Fibroblast of villous mesenchyme (primary cell): ENCODE data around the gene DDX27. TPM values are rescaled to one million over a fixed set of nuclear protein-coding genes. Genes with fewer than 3 reads are reported as not detected.
"Not testable (repeated sequence)": the region's sequence is repeated elsewhere in the genome, so short reads cannot be mapped to it uniquely, and the experiment has no call there.

Experiments used
- DNase-seq: peaks from one replicate; pipeline ENCODE4 v3.0.0-alpha.2; 2010; ENCODE audit warnings: low read depth
- H3K4me3 ChIP-seq: 2 replicates; pipeline ENCODE4 v1.5.1; 2011; ENCODE audit warnings: low read depth, mild to moderate bottlenecking, low read length
- total RNA-seq: library from RNA; depleted of rRNA; stranded (reverse); fragments of >200 nt; gene quantifications from 2 replicates; pipeline ENCODE4 v1.2.3, GENCODE V29; 2012
- TF ChIP-seq, protein P1 (sequence below): IDR thresholded peaks from 2 replicates; pipeline ENCODE4 v1.5.1; 2012; ENCODE audit warnings: low read depth, mild to moderate bottlenecking, low read length; ENCODE audit not compliant: insufficient read depth

Gene DDX27
- total RNA-seq, 1 donor: 33.2 TPM

DNA sequence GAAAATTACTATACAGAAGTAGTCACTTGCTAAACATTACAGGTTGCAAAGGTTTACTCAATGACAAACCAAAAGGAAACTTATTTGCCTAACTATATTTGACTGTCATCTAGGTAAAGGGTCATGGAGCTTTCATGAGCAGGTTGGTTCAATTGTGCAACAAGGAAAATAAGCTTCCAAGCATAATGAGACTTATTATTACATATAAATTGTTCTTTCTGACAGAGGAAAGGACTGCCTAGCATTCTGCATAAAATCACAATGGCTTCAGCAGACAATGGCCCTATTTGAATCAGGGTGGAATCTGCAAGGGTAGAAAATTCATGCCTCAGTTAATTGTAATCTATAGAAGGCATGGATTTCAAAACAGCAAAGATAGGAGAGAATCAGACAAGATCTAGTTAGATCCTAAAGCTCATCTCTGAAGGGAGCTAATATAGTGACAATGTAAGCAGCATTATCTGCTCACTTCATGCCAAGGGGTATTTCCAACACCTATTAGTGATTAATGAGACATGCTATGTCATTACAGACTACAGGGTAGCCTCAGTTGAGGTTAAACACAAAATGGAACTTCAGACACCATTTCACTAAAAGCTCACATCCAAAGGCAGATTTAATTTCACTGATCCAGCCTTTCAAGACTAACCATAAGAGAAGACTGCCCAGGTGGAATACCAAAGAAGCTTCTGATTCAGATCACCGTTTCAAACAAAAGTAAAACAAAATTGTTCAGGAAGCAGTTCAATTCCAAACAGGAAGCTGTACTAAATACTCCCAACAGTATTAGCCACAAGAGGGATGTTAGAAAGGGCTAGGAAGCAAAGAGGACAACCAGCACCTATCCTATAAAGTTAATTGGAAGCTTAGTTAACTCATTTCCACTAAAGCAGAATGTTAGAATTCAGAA lies 39.6 kb upstream of the DDX27 start:
- DNase-seq: no peak
- H3K4me3 ChIP-seq: no peak overlapping the region
- TF ChIP-seq, protein P1, sequence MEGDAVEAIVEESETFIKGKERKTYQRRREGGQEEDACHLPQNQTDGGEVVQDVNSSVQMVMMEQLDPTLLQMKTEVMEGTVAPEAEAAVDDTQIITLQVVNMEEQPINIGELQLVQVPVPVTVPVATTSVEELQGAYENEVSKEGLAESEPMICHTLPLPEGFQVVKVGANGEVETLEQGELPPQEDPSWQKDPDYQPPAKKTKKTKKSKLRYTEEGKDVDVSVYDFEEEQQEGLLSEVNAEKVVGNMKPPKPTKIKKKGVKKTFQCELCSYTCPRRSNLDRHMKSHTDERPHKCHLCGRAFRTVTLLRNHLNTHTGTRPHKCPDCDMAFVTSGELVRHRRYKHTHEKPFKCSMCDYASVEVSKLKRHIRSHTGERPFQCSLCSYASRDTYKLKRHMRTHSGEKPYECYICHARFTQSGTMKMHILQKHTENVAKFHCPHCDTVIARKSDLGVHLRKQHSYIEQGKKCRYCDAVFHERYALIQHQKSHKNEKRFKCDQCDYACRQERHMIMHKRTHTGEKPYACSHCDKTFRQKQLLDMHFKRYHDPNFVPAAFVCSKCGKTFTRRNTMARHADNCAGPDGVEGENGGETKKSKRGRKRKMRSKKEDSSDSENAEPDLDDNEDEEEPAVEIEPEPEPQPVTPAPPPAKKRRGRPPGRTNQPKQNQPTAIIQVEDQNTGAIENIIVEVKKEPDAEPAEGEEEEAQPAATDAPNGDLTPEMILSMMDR: no peak

DNA sequence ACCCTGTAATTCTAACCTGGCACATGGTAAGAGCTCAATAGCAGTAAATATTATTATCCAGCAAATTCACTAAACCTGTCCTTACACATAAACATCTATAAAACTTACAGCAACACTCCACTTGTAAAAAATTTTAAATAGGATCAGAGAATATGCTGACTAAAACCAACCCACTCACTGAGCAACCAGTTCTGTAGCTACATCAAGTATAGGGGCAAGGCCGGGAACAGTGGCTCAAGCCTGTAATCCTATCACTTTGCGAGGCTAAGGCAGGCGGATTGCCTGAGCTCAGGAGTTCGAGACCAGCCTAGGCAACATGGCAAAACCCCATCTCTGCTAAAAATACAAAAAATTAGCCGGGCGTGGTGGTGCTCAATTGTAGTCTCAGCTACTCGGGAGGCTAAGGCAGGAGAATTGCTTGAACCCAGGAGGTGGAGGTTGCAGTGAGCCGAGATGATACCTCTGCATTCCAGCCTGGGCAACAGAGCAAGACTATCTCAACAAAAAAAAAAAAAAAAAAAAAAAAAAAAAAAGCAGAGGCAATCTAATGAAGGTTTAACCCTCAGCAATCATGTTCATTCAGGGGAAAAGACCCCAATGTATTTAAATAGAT lies 37.8 kb upstream of the DDX27 start:
- DNase-seq: peak; percentile 69
- H3K4me3 ChIP-seq: no peak overlapping the region
- TF ChIP-seq, protein P1: no peak

DNA sequence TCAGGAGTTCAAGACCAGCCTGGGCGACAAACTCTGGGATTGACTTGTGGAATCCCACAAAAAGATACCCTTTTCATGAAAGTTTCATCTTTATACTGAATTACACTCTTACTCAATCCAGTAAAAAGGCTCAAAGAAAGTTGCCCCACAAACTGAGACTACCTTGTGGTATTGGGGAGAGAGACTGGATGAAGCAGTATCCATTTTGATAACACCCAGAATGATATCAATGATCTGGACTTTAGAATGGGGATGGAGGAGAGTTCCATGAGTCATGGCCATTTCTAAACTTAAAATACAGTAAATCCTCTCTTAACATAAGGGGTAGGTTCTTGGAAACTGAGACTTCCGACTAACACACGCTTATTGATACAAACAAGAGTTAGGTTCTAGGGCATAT lies 35.8 kb upstream of the DDX27 start:
- DNase-seq: no peak
- TF ChIP-seq, protein P1: no peak
- no peak overlapping the region for H3K4me3 ChIP-seq

DNA sequence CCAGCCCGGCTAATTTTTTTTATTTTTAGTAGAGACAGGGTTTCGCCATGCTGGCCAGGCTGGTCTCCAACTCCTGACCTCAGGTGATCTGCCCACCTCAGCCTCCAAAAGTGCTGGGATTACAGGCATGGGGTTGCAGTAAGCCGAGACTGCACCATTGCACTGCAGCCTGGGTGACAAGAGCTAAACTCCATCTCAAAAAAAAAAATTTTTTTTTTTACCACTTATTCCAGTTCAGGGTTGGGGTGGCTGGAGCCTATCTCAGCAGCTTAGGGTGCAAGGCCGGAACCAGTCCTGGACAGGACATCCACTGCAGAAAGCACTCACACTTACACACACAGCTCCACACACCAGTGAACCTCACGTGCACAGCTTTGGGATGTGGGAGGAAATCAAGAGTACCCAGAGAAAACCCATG lies 35.1 kb upstream of the DDX27 start:
- not testable (repeated sequence) for DNase-seq, H3K4me3 ChIP-seq

DNA sequence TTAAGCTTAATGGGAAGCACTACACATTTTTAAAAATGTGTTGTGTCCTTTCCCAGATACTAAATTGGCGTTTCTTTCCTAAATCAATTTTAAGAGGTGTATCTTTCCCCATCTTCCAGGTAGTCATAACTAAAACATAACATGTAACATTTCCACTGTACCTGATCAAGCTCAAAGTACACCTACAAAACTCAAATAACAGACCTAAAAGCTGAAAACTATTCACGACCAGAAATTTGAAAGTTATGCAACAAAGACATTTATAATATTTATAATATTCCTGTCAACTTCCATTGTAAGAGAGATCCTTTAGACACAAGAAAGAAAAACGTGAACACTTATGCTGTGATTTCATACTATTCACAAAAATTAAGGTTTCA lies 34.5 kb upstream of the DDX27 start:
- no peak overlapping the region for H3K4me3 ChIP-seq

DNA sequence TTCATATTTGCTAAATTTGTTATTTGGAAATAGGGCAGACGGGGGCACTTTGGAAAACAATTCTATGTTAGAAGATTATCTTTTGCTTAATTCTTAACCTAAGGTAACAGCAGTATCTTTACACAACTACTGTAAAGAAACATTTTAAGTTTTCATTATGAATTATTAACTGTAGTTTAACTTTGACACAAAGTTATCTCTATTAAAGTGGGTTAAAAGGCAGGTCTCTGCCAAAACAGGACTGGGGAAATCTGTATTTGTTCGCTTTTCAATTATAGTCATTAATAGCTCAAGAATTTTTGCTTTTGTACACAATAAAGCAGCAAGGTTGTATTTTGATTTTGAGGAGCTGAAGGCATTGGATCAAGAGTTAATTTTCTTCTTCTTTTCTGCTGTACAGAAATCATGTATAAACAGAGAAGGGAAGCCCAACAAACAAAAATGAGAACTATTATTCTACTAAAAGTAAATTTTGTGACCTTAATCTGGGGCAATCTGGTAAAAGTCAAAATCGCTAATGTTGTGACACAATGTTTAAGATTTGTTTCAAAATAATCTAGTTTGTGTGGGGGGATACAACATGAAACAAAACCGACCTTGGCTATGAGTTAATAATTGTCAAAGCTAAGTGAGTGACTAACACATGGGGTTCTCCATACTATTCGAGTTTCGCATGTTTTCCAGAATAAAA lies 34.0 kb upstream of the DDX27 start:
- H3K4me3 ChIP-seq: no peak overlapping the region
- DNase-seq: peak; percentile 27
- TF ChIP-seq, protein P1: no peak

More for the DNA sequence above, 34.5 kb upstream of the DDX27 start:
- TF ChIP-seq, protein P1: no peak
- no peak for DNase-seq
